ENCODE measurements around the gene CDH7. TPM values are rescaled to one million over a fixed set of nuclear protein-coding genes. Genes with fewer than 3 reads are reported as not detected.

The CDH7 gene
- total and polyA plus RNA-seq, 2 of the 13 experiments (the other 11 are each of a cell fraction or from before 2014, with no cell fraction given), result not detected

DNA sequence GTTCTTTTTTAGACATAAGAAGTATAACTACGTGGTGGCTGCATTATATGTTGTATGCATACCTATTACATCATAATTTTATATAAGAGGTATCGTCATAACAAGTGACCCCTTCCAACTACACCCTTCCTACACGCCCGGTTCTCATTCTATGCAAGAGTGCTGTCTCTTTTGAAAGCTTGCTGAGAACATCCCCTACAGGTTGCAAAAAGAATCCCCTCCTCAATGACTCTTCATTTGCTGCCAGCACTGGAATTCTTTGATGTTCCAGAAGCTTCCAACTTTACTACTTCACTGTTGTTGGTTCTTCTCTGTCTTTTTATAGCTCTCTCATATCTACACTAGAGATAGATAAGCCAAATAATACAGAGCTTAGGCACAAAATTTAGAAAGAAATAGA is 66.4 kb downstream of the CDH7 start:
- Histone ChIP-seq H3K36me3 (replicated peaks in 1 of 2; ENCODE audit: control insufficient read depth in 1 of 2, insufficient read depth in 2 of 2, low read length in 2 of 2) (no peaks in the 10 kb centered on the region), H3K4me1 (ENCODE audit: insufficient read depth, low read length) (no peaks in the 10 kb centered on the region), H3K9ac (ENCODE audit: insufficient read depth, low read depth, low read length) (no peak overlapping the region), H3K27ac (ENCODE audit: extremely low read length, insufficient read depth, low read length) (no peak overlapping the region), H2AFZ (ENCODE audit: low read length) (no peak overlapping the region), H3K27me3 (ENCODE audit: control insufficient read depth in 1 of 2, insufficient read depth in 2 of 2, low read length in 2 of 2) (no peaks in the 10 kb centered on the region), H3K4me3 (replicated peaks in 1 of 3; ENCODE audit: insufficient read depth in 1 of 3, low read depth in 2 of 3, low read length in 3 of 3) (no peak overlapping the region), H3K4me2 (ENCODE audit: low read depth, low read length) (no peak overlapping the region), H4K20me1 (ENCODE audit: insufficient read depth, low read length) (no peaks in the 10 kb centered on the region), H3K79me2 (ENCODE audit: insufficient read depth, low read length) (no peaks in the 10 kb centered on the region), H3K9me3 (ENCODE audit: low read length) (no peaks in the 10 kb centered on the region)
- no peak for ATAC-seq
- intact Hi-C loops (cut with micrococcal nuclease; ENCODE audit: unreplicated experiment), result no loop called here
- no peak for DNase-seq (ENCODE audit: low spot score)
- ChIA-PET CTCF (ENCODE audit: low intra/inter-chr PET ratio, low total read pairs) (no interaction called here), POLR2A (no interaction called here)
- no TSS peak for BruUV-seq (replicated peaks)
- FAIRE-seq, result no peak
- in situ Hi-C loops (cut with HindIII; ENCODE audit: extremely low pct_ligation_motif_present, low pct_unique_long_range_greater_than_20kb), result no loop called here
- WGBS (ENCODE audit: low lambda C conversion rate), result 0% methylated on average over 4 of the region's 4 CpGs
- TF ChIP-seq ZBTB20 (CRISPR knock-in tag; IDR thresholded peaks at IDR 0.05; ENCODE audit: borderline replicate concordance, low read depth), result no peak
- no peak for TF ChIP-seq TOPORS (CRISPR knock-in tag; IDR thresholded peaks at IDR 0.05)
- TF ChIP-seq, protein P1, sequence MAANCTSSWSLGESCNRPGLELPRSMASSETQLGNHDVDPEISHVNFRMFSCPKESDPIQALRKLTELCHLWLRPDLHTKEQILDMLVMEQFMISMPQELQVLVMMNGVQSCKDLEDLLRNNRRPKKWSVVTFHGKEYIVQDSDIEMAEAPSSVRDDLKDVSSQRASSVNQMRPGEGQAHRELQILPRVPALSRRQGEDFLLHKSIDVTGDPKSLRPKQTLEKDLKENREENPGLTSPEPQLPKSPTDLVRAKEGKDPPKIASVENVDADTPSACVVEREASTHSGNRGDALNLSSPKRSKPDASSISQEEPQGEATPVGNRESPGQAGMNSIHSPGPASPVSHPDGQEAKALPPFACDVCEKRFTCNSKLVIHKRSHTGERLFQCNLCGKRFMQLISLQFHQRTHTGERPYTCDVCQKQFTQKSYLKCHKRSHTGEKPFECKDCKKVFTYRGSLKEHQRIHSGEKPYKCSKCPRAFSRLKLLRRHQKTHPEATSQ (CRISPR knock-in tag; IDR thresholded peaks at IDR 0.05; ENCODE audit: borderline replicate concordance), result no peak
- TF ChIP-seq, protein P2, sequence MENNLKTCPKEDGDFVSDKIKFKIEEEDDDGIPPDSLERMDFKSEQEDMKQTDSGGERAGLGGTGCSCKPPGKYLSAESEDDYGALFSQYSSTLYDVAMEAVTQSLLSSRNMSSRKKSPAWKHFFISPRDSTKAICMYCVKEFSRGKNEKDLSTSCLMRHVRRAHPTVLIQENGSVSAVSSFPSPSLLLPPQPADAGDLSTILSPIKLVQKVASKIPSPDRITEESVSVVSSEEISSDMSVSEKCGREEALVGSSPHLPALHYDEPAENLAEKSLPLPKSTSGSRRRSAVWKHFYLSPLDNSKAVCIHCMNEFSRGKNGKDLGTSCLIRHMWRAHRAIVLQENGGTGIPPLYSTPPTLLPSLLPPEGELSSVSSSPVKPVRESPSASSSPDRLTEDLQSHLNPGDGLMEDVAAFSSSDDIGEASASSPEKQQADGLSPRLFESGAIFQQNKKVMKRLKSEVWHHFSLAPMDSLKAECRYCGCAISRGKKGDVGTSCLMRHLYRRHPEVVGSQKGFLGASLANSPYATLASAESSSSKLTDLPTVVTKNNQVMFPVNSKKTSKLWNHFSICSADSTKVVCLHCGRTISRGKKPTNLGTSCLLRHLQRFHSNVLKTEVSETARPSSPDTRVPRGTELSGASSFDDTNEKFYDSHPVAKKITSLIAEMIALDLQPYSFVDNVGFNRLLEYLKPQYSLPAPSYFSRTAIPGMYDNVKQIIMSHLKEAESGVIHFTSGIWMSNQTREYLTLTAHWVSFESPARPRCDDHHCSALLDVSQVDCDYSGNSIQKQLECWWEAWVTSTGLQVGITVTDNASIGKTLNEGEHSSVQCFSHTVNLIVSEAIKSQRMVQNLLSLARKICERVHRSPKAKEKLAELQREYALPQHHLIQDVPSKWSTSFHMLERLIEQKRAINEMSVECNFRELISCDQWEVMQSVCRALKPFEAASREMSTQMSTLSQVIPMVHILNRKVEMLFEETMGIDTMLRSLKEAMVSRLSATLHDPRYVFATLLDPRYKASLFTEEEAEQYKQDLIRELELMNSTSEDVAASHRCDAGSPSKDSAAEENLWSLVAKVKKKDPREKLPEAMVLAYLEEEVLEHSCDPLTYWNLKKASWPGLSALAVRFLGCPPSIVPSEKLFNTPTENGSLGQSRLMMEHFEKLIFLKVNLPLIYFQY (CRISPR knock-in tag; IDR thresholded peaks at IDR 0.05; ENCODE audit: borderline replicate concordance), result no peak
- TF ChIP-seq SOX5 (CRISPR knock-in tag; IDR thresholded peaks at IDR 0.05; ENCODE audit: borderline replicate concordance), result no peak
- TF ChIP-seq, protein P3, sequence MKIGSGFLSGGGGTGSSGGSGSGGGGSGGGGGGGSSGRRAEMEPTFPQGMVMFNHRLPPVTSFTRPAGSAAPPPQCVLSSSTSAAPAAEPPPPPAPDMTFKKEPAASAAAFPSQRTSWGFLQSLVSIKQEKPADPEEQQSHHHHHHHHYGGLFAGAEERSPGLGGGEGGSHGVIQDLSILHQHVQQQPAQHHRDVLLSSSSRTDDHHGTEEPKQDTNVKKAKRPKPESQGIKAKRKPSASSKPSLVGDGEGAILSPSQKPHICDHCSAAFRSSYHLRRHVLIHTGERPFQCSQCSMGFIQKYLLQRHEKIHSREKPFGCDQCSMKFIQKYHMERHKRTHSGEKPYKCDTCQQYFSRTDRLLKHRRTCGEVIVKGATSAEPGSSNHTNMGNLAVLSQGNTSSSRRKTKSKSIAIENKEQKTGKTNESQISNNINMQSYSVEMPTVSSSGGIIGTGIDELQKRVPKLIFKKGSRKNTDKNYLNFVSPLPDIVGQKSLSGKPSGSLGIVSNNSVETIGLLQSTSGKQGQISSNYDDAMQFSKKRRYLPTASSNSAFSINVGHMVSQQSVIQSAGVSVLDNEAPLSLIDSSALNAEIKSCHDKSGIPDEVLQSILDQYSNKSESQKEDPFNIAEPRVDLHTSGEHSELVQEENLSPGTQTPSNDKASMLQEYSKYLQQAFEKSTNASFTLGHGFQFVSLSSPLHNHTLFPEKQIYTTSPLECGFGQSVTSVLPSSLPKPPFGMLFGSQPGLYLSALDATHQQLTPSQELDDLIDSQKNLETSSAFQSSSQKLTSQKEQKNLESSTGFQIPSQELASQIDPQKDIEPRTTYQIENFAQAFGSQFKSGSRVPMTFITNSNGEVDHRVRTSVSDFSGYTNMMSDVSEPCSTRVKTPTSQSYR (CRISPR knock-in tag; IDR thresholded peaks at IDR 0.05; ENCODE audit: borderline replicate concordance), result no peak

Measured in HepG2 (cell line).